CD4-positive, alpha-beta T cell treated with Interleukin-15 for 1 hour (primary cell): Measurements from ENCODE around the gene TPM1.
"Not testable (repeated sequence)": the region's sequence is repeated elsewhere in the genome, so short reads cannot be mapped to it uniquely, and the experiment has no call there.

Experiments used
- DNase-seq: peaks from one replicate; pipeline ENCODE4 v3.0.0-alpha.2; 2020

The TPM1 gene

DNA sequence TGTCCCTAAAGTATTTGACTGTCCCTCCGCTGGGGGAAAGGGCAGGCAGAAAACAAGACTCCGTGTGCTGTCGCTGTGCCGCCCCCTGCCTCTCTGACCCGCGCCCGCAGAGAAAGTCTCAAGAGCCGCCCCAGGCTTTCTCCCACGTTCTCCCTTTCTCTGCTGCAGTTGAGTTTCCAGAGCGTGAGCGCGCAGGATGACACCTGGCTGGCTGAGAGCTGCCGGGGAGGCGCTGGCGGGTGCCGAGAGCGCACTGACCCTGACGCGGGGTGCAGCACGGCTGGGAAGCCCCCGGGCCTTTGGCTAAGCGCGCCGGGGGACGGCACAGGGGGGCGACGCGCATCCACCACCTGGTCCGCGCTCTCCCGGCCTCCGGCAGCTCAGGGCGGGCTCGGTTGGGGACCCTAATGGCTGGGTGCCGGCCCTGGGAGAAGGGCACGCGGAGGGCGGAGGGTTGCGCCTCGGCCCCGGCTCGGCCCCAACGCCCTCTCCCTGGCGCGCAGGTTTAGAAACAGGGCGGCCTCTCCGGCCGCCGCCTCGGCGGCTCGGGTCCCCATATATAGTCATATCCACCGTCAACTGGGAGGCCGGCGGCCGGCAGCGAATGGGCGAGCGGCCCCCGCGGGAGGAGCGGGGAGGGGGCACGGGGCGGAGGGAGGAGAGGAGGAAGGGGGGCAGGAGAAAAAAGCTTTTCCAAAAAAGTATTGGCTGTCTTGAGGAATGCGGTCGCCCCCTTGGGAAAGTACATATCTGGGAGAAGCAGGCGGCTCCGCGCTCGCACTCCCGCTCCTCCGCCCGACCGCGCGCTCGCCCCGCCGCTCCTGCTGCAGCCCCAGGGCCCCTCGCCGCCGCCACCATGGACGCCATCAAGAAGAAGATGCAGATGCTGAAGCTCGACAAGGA, at the start of gene TPM1:
TSS of gene TPM1 (plus strand) at position 774 of the 903 bp plus-strand sequence. CDS start at position 857, 83 bp downstream.
- DNase-seq, result no peak

DNA sequence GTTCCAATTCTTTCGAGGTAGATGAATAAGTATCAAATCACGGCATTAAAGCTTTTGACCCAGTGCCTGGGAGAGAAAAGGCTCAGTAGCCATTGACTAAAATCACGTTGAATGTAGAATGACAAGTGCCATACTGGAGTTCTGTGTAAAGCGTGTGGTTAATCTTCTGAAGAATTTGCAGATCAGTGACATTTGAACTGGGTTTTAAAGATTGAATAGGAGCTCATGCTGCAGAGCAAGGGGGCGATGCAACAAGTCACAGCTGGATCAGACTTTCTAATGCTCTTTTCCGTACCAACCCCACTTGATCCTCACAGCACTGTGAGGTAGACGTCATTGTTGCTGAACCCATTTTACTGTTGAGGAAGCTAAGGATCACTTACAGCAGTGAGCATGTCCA, 49.5 kb upstream of the TPM1 start:
- no peak for DNase-seq

DNA sequence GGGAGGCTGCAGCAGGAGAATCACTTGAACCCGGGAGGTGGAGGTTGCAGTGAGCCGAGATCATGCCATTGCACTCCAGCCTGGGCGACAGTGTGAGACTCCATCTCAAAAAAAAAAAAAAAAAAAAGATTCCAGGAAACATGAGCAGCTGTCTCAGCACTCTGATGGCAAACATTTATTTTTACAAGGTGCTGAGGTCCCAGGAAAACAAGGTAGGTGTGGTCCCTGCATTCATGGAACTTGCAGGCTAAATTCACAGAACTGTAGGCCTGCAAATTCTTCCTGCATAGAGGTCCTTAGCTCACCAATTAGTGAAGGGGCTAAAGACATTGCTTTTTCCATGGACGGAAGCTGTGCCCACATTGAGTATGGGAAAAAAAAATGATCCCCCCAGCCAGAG, 48.9 kb upstream of the TPM1 start:
- DNase-seq, result not testable (repeated sequence)

DNA sequence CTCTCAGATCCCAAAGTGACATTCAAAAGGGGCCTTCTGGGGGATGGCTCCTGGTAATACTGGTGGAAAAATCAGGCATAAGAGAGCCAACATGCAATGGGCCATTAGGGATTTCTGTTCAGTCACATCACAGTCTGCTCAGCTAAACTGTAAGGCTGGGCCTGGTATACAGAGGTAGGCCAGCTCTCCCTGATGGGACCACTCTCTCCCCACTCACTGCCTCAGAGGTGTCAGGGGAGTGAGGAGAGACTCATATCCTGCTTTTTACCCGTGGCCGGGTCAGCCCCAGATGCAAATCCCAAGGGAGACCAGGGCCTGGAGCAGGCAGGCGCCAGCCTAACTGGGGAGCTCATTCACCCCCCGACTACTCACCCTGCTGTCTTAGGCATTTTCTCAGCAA, 48.1 kb upstream of the TPM1 start:
- no peak for DNase-seq

DNA sequence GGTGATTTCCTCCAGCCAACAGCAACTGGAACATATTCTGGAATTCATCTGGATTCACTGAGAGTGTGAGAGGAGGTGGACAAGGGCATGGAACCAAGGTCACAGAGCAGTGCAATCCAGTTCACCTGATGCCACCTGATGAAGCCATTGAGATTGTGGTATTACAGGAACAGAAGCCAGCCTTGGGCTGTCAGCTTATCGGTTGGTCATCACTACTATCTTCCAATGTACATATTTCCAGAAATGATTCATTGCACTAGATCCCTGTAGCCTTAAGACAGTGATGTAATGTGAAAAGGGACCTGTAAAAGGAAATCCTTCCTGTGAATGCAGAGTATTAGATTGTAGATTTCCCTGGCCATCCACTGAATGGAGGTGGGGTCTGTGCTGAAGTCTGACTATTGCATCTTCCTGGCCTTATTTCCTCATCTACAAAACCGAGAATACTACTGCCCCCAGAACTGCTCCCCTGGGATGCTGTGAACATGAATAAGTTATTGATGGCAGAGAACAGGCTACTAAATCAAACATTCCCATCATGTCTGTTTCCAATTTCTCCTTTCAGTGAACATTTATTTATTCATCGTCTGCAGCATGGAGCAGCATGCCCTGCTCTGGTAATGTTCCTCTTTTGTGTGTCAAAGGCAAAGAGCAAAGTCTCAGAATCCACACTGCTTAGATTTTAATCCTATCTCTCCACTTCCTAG, 47.4 kb upstream of the TPM1 start:
- DNase-seq, result no peak

DNA sequence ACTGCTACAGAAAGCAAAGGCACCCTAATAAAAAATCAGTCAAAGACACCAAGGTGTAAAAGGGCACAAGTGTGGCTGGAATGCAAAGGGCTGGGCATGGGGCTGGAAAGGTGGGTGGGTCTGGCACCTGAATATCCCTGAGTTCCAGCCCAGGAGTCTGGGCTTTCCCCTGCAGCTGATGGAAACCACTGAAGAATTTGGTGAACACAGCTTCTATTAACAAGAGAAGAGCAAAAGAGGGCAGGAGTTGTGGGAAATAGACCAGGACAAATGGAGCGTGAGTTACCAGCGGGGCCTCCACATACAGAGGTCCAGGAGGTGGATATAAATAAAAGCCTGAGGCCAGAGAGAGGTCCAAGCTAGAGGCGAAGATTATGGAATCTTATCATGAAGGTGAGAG, 45.1 kb upstream of the TPM1 start:
- DNase-seq, result no peak

DNA sequence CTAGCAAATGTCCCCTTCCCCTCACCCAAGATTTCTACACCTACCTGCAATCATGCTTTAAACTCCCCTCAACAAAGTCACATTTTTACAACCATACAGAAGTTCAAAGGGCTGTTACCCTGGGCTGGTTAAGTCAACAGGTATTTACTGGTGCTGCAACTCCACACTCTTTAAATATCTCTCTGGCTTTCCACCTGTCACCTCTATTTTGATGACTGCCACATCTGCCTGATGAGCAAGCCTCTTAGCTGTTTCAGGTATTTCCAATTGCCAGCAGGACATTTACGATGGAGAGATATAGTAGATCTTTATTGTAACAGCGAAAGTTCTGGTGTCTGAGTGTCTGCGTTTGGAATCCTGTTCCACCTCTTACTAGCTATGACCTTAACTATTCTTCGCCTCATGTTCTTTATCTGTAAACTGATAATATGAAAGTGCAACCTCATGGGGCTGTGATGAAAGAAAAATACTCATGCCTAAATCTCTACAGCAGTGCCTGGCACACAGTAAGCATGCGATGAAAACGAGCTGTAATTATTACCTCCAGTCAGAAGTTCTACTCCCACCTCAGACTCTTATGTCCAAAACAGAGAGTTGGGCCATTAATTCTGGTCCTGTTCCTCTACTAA, 44.2 kb upstream of the TPM1 start:
- no peak for DNase-seq

DNA sequence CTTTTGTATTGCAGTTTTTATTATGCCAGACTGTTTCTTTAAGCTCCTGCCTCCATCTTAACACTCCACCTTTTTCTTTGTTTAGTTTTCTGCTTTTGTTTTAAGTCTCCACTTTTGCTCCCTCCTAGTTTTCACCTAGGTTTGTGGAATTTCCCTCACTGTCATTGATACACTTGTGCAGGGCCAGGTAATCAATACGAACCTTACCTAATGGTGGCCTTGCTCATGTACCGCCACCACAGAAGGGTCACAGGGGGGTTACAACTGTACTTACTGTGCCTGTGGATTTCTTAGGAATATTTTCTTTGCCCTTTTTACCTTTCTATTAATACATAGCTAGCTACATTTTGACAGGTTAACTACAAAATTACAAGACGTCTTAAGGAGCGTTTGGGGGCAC, 43.4 kb upstream of the TPM1 start:
- no peak for DNase-seq

DNA sequence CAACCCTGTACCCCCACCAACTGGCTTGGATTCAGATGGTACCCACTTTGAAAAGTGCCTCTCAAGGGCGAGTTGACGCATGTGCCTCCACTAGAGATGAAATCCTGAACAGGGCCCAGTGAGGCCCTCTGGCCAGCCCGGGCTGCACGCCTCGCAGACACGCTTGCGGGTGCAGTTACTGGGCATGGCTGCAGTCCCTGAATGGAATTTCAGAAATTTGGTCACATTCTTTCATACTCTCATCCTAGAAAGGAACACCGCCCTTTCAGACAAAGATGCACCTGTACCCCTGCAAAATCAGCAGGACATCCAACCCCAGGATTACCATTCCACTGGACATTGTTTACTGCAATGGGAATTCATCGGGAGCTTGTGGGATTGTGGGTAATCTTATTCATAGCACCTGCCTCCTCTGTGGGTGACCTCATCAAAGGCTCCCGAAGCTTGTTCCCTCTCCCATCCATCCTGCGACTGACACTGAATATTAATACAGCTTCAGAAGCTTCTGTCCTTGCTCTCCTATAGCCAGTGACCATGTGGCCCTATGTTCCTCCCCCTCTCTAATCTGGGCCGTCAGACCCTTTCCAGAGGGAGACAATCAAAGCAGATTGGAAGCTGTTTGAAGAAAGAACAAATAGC, 42.5 kb upstream of the TPM1 start:
- no peak for DNase-seq

DNA sequence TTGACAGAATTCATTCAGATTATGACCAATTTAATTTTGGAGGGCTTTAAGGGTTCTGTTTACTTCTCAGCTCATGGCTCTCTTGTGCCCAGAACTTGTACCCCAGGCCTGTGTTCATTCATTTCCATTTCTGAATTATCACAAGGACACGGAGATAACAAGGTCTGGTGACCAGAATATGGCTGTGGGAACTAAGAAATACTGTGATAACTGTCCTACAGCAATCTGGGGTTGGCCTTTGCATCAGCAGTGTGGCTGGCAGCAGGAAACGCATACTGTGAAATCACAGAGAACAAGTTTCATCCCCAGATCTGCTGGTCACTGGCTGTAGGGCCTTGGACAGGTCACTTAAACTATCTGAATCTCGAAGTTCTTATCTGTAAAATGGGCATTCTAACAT, 41.8 kb upstream of the TPM1 start:
- no peak for DNase-seq

GRCh38 chr15:63004211-63004610, 38.3 kb upstream of the TPM1 start:
- no peak for DNase-seq

DNA sequence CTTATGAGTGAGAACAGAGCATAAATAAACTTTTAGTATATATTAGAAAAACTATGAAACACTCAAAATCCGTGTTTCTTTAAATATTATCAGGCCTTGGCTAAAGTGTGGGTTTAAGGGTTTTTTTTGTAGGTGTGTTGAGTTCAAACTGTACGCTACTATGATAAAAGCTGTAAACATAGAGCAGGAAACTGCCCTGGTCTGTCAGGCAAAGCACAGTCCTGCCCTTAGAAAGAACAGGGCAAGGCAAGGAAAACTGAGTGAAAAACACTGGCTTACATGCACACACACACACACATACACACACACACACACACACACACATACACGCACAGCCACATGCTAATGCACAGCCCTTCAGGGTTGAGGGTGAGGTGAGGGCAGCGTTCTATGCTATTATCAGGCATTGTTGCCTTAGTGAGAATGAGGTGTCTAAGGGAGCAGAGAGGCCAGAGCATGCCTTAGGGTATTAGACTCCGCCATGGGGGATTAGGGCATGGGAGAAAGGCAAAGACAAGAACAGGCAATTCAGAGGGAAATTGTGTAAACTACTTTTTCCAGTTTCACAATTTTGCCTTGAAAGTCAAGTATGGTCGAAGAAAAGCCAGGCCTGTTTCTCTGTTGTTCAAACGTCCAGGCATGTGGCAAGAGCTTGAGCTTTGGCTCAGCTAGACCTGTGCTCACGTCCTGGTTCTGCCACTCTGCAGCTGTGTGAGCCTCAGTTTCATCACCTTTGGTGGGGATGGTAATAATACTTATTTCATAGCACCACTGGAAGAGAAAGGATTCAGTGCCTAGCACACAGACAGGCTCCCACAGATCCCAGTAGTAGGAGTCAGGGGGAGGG, 36.3 kb upstream of the TPM1 start:
- no peak for DNase-seq

- DNase-seq, result no peak
These were observed 34.1 kb upstream of the TPM1 start for GRCh38 chr15:63008333-63009049.

DNA sequence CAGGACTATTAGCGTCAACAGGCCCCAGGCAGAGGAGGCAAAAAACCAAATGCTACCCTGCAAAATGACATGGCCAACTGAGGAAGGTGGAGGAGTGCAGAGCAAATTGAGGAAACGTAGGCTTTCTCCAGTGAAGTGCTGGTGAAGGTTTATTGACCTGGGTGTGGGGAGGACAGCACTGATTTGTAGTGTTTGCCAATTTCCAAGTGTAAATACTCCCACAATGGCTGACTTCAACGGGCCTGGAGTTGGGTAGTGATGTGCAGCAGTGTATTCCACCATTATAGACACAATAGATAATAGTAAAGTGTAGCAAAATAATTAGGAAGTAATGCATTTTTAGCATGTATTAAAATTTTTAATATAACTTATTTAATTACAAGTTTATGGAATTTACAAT, 32.2 kb upstream of the TPM1 start:
- DNase-seq, result no peak

DNA sequence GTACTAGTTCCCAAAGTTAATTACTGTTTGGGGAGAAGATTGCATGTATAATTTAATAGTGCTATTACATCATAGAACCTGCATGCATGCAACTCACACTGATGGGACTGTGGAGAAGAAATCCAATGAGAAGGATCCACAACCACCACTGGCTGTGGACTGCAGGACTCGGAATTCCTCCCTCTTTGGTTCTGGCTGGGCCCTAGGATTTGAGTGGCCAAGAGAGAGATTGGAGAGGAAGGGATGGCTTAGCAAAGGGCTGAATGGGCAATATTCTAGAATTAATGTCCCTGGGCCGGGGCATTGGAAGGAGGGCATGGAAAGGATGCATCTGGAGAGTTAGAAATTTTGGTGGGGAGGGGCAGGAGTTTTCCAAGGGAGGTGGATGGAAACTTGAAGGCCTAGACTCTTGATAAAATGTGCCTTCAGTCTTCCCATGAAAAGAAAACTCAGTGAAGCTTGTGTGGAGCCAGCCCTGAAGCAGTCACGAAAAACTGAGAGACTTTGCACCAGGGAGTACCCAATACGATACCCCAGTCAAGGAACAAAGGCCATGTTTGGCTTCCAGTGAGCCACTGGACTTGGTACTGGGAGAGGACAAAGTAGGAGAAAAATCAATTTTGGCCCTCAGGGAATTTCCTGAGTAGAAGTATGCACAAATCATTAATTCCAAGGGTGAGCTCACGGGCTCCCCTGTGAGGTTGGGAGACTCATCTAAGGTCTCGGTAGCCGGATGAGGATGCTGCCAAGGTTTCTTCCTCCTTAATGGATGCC, 31.4 kb upstream of the TPM1 start:
- no peak for DNase-seq

- DNase-seq, result no peak
These were observed 30.1 kb upstream of the TPM1 start for GRCh38 chr15:63012444-63012843.

DNA sequence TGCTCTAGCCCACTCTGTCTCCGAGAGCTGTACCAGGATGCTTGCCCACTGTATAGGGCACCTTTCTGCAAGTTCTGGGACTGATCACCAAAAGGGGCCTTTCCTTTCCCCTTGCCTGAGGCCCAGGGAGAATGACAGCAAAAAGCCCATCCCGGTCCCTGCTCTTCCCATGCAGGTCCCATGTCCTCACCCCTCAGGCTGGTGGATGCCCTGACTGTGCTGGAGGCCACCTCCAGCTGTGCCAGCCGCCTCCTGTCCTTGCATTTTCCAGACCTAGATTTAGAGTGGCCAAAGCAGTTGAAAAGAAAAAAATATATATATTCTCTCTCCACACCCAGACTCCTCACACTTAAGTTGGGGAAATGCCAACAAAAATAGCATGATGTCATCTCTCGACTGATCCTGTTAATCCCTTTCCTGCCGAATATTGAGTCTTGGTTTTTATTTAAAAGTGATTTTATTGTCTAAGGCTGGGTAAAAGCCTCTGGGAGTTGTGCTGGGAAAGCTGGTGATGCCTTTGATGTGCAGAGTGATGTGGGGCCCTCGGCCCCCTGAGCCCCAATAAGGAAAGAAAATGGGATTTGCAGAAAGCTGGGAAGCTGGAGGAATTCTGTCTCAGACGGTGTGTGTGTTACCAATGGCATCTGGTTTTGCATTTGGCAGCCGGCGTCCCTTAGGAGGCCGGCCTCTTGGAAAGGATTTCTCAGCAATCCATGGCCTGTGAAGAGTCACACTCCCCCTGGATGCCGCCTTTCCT, 29.3 kb upstream of the TPM1 start:
- DNase-seq, result no peak

- DNase-seq, result no peak
These were observed 28.0 kb upstream of the TPM1 start for GRCh38 chr15:63014578-63014977.

- no peak for DNase-seq
These were observed 26.9 kb upstream of the TPM1 start for GRCh38 chr15:63015618-63016017.

DNA sequence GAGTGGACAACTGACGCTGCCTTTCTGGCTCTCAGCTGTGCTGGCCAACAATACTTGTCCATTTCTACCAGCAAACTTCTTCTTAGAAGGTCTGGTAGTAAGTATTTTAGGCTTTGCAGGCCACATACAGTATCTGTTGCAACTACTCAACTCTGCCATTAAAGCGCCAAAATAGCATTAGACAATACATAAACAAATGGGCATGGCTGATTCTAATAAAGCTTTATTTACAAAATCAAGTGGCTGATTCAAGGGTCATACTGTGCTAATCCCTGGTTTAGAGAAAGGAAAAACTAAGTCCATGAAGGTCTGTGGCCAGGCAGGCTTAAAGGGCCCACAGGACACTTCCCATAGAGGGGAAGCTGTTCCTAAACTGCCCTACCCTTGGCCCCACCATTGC, 26.3 kb upstream of the TPM1 start:
- no peak for DNase-seq
